Stimulated activated CD8-positive, alpha-beta memory T cell treated with anti-CD3 and anti-CD28 coated beads, Interleukin-7, amount 100 ng/mL, for 48 hours (primary cell): ENCODE measurements around the gene TSHZ2.

Experiments used
- DNase-seq, 2 donors: peaks; one replicate each; pipeline ENCODE4 v3.0.0-alpha.2; 2020; ENCODE audit warnings: low read depth in 1 of 2; ENCODE audit errors: extremely low read depth in 1 of 2

TSHZ2 gene

DNA sequence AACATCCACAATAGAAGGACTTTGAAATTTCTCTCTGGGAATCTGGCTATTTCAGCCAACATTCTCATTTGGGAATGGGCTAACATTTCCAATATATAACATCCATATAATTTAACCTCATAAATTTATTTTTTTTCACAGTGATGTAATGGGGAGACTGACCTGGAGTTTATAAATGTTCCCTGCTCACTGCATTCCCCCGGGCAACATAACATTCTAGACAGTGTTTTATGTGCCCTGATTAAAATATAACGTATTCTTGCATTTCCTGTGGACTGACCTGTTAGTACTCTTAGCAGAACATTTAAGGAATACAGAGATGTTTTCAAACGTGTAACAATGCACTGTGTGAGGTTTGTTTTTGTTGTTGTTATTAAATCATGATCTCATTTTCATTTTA lies 20.9 kb downstream of the TSHZ2 start:
- DNase-seq: no peak

DNA sequence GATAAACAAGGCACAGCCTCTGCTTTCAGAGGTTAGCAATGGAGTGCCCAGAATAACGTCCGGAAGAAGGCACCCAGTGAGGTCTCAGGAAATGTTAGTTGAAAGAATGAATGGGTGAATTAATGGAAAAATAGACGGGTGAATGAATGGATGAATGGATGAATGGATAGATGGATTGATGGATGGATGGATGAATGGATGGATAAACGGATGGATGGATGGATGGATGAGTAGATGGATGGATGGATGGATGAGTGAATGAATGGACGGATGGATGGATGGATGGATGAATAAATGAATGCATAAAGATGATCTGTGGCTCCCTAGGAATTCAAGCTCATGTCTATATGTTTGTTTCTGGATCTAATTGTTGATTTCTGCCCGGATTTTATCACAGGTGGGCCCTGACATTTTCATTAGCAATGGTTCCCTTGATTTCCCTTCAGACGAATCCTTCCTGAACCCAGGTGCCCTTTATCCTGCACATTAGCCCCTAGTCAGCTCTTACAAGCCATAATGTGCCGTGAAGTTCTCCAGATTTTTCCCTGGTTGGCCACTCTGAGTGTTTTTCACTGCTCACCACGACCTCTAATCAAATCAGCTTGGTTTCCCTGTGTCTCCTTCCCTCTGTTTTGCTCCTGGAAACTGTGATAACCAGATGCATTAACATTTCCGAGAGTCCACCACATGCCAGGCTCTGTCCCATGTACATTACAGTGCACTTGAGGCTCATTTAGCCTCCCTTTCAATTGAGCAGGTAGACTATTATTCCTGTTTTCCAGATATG lies 22.2 kb downstream of the TSHZ2 start:
- DNase-seq: no peak

DNA sequence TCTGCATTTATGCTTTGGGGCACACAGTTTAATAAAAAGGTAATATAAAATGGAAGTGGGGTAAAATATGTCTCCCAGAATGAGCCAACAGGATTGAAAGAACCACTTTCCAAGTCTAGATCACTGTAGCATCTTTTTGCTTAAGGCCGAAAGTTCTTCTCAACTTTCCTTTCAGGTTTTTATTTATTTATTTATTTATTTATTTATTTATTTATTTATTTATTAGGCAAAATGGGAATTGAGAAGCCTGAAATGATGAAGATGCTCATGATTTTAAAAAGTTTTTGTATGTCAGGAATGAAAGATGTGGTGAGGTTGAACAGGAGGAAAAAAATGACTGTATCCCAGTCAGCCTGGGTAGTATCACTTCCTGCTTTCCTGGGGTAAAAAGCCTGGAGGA lies 24.0 kb downstream of the TSHZ2 start:
- no peak for DNase-seq

DNA sequence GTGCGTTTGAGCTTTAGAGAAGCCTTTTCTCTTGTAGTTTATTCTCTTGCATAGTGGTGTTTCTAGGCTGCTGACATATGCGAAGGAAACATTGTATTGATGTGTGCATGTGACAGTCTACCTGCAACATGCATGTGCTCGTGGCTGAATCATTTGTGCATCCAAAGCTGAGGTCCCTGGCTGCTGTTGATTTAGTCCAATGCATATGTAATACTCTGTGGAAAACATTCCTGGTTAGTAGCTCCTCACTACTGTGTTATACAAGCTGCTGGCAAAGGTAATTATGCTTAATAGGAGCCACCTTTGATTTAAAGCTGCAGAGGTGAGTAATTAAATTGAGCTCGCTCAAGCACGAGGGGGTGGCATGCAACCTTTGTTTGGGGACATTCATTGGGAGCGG lies 24.5 kb downstream of the TSHZ2 start:
- DNase-seq: no peak

DNA sequence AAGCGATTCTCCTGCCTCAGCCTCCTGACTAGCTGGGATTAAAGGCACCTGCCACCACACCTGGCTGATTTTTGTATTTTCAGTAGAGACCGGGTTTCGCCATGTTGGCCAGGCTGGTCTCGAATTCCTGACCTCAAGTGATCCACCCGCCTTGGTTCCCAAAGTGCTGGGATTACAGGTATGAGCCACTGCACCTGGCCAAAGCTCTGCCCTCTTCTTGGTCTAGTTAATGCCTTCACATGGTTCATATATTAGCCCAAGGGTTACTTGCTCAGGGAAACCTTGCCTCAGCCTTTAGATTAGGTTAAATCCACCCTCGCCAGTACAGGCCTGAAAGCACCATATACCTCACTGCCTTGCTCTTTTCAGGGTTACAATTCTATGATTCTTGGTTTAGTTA lies 26.1 kb downstream of the TSHZ2 start:
- no peak for DNase-seq

DNA sequence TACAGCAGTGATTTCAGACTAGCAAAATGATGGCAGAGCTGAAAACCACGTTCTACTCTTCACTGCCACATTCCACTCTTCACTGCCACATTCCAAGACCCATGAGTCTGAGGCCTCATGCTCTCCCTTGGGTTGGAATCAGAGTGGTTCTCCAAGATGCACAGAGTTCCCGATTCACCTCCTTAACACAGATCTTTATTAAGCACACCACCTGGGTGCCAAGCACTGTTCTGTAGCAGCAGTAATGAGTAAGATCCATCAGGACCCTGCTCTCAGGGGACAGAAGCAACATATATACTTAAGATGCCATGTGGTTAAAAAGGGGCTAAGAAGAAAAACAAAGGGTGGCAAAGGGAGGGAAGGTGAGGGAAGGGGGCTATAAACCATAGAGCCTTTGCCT lies 26.9 kb downstream of the TSHZ2 start:
- DNase-seq: no peak

DNA sequence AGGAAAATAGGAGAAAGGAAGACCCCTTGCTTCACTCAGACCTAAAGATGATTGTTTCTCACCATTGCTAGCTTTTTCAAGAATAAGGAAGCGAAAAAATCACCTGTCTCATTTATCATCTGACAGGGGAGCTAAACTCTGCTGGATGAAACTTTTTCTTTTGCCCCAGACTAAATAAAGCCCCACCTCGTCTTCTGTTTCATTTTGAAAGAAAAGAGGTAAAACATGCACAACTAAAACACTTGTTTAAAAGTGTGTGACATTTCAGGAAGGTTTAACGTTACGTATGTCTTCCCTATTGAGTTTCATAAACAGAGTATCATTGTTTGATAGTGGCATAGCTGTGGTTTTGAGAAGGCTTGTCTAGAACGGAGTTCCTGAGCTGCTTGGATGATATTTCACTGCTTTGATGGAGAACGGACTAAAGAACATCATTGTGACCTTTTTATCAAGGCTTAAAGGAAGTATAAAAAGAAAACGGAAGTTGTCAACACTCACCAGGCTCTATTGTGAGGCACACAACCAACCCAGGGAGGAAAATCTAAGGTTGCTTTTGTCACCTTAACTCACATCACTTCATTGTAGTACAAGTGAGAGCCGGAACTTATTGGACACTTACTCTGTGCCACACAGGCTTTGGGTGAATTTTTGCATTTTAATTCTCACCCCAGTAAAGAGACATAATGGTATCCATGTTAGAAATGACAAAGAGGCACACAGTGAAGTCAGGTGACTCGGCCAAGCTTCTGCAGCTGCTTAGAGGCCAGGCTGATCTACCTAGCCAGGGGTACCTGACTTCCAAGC lies 29.5 kb downstream of the TSHZ2 start:
- DNase-seq: no peak

DNA sequence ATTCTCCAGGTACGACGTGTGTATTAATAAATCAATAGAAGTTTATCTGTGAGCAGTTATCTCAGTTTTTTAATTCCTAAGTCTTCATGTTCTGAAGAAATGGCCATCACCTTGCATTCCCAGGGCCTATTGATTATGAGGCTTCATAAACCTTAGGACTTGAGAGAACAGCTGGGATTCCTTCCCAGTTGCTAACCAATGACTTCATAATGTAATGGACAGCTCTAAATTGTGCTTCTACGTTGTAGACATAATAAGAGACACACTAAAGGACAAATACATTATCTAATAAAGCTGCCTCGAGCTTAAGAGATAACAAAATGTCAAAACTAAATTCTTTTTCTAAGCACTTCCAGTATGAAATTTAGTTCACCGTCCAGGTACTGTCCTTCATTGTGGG lies 30.6 kb downstream of the TSHZ2 start:
- no peak for DNase-seq

DNA sequence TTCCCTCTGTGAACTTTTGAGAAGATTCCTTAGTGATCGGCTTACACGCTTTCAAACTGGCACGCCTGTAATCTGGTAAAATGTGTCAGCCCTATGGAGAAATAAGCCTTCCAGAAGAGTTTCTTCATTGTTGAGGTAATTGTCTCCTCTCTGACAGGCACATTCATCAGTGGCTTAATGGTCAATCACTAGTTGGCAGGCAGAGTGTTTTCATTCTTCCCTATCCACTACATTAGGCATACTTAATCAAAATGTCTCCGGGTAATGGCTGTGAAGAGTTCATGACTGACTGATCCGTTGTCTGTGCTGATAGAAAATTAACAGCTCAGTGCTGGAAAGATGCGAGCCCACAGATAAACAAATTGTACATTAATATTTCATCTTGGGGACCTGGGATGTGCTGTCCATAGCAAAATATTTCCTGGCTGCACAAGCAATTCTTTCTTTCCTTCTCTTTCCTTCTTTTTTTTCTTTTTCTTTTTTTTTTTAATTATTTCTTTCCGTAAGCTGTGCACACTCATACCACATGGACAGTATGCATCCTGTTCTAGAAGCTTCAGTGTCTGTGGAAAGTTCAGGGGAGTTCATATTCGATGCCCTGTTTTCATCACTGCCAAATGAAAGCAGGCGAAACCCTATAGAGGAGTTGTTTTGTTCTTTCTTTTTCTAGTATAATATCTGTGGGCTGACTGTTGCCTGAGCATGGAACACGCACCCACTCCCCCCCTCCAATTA lies 31.4 kb downstream of the TSHZ2 start:
- no peak for DNase-seq

DNA sequence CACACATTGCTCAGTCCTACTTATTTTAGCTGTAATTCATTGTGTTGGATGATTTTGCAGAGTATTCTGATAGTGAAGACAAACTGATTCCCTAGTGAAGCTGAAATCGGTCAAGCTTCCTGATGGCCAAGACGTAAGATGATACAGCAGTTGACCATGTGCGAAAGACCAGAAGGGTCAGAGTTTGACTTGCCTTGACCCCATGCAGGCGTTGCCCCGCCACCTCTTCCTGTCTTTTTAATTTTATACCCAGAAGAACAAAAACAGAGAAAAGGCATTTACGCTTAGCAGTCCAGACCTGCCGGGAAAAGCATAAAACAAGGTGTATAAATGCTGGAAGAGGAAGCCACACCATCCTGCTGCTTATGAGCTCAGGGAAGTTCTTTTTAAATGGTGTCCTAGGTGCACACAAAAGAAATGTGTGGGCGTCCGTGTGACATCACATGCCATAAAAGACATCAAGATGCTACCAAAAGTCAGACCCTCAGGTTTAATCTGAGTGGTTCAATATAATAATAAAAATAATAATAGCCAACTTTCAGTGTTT lies 32.2 kb downstream of the TSHZ2 start:
- no peak for DNase-seq

DNA sequence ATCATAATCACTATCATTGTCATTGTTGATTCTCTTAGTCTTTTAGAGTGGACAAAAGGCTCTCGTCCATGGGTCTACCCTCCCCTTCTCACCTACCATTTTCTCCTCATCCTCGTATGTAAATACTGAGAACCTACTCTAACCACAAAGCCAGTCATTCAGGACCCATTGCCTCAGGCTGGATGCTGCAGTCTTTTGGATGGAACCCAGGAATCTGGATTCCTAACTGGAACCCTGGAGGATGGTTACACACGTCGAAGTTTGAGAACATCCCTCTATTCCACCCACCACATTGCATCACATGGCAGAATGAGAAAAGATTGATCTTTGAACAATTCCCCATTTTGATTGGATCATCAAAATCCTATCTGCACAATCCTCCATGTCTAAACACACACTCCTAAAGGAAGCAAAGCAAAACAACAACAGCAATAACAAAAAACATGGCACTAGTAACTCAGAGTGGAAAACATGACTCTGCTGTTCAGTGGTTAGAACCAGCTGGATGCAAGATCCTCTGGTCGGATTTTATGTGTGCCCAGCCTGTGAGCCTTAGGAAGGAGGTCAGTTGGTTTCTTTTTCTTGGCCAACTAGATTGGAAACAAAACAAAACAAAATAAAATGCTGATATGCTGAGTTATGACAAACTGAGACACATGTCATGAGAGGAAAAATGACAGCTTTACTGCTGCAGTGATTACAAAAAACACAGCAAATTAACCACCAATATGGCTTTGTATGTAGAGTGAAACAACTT lies 38.0 kb downstream of the TSHZ2 start:
- no peak for DNase-seq

DNA sequence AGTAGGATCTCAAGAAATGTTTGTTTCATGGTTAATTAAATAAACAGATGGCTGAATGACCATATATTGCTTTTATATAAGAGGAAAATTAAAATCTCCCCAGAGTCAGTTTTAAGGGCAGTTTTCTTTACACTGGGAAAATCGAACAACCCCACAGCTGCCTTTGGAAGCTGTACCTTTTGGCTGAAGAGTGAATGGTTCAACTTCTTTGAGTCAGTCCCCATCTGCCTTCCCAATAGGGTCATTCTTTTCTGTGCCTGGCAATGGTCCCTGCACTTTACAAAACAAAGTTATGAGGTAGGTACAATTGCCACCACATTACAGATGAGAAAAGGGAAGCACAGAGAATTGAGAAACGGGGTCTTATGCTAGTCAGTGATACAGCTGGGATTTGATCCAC lies 39.5 kb downstream of the TSHZ2 start:
- no peak for DNase-seq

DNA sequence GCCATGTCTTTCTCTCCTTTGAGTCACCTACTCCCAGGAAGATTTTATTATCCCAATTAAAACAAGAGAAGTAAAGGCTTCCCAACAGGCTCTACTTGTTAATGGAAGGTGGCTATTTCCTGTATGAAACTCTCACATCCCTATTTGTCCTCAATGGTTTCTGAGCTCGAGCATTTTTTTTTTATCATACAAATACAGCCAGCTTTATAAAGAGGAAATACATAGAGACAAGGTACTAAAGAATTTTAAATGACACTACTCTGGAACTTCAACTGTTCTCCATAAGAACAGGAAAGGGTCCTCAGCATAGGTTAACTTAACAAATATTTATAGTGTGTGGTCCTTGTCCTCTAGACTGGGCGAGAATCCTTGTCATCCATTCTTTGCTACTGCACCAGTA lies 41.0 kb downstream of the TSHZ2 start:
- no peak for DNase-seq

DNA sequence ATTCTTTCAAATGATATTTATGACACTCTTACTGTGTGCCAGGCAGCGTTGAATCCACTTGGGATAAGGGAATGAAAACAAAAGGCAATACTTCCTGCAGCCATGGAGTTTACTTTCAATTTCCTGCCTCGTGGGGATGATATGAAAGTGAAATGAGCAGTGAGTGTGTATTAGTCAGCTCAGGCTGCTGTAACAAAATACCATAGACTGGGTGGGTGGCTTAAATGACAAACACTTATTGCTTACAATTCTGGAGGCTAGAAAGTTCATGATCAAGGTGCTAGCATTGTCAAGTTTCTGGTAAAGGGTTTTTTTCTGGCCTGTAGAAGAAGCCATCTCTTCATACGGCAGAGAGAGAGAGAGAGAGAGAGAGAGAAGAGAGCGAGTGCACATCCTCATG lies 41.7 kb downstream of the TSHZ2 start:
- no peak for DNase-seq

DNA sequence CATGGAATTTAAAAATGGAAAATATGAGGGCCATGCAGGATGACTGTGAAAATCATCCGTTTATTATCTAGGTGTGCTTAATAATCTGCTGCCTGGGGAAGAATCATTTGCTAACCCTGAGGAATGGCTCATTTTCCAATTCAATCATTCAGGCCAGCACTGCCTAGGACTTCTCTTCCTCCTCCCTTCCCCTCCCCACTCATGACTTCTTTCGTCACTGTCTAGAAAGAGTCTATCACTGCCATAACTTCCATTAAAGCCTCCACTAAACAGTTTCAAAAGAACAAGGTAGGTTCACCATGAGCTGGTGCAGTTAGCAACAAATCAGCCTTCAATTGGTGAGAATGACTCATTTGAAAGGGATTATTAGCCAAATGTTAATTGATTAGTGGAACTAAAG lies 43.9 kb downstream of the TSHZ2 start:
- DNase-seq: no peak

DNA sequence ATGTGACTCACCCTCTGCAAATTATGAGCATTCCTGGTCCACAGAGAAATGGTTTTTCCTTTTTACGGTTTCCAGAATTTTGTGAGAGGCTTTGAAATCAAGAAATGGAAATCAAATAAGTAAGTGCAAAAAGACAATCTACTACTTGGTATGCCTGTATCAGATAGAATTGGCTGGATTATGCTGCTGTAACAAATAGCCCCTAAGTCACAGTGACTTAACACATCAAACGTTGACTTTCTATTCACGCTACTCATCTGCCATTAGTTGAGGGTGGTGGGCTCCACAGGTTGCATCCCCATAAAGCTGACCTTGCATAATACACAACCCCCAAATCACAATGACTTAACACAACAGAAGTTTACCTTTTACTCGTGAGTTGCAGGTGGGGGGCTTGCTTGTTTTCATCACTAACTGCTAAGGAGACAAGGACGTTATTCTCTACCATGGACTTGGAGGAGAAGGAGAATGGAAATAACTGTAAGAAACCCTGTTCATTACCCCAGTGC lies 44.4 kb downstream of the TSHZ2 start:
- no peak for DNase-seq

DNA sequence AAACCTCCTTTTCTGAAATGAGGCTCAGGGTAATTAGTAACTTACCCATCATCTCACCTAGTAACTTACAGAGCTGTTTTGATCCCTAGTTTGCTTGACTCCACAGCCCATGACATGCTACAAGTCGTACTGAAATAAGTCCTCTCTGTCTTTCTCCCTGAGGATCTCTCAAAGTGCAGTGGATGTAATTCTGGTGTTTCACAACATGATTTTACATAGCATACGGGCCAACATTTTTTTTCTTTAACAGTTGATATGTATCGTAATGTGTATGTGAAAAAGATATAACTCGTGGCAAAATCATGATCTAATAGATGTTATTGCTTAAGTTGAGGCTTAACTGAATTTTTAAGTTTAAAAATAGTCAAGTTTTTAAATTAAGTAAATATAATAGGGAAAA lies 45.0 kb downstream of the TSHZ2 start:
- no peak for DNase-seq

DNA sequence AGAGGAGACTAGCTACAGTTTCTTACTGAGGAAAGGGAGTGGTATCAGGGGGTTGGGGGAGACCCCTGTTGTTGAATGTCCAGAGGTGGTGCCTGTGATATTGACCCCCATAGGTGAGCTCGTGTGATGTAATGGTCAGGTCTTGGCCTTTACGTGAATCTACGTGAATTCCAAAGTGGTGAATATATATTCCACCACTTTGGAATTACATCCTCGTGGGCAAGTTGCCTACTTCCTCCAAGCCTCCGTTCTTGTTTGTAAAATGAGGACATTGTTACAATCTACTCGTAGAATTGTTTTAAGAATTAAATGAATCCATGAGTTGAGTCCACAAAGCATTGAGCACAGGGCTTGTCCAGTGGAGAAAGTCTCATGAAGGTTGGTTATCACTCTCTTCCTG lies 47.3 kb downstream of the TSHZ2 start:
- no peak for DNase-seq

DNA sequence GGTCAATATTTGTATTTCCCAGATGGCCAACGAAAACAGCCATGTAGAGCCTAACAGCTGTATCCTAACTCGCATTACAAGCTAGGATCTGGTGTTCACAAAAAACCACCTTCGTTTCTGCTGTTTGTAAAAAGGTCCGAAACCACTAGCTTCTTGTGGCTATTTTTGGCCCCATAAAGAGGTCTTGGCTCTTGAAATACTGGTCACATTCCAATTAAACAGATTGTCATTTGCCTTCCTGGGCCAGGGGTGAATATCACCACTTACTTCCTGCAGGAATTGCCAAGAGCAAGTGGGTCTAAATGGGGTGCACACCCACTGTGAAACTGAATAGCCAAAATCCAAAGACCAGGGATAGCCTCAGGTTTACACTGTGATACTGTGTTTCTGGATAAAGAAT lies 48.2 kb downstream of the TSHZ2 start:
- DNase-seq: no peak

DNA sequence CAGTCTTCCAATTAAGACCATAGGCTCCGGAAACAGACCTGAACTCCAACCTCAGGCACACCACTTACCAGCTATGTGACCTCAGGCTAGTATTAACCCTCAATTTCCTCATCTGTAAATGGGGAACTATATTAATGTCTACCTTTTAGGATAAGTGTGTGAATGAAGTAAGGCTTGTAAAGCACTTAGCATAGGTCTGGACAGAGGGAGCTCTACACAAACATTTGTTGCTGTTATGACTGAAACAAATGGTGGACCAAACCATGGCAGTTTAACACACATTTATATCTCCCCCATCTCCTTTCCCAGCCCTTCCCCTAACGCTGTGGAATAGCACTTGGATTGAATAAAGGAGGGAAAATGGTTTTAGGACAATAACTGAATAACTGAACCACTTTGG lies 48.7 kb downstream of the TSHZ2 start:
- DNase-seq: no peak

DNA sequence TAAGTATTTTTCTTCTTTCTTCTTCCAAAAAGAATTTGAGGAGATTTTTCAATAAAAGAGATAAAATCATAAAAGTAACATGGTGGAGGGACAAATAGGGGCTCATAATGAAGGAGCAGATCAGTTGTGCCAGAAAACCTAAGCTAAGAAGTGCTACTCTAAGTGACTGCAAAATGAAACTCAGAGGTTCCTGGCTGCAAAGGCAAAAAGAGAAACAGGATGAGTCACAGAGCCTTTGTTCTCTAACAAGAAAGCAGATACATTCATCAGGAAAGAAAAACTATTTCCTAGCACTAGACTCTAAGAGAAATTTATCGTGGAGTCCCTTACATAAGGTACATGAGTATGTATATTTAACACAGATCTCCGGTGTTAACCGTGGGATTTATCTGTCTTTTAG lies 49.8 kb downstream of the TSHZ2 start:
- no peak for DNase-seq
